GM12873 (cell line): ENCODE measurements around the gene EMC10.

Source experiments
- CTCF ChIP-seq: IDR thresholded peaks from 2 replicates; pipeline ENCODE4 v1.5.1; 2012; ENCODE audit warnings: low read depth, mild to moderate bottlenecking, moderate library complexity, low read length, control low read depth; ENCODE audit not compliant: insufficient read depth; ENCODE audit errors: missing control alignments

The EMC10 gene

DNA sequence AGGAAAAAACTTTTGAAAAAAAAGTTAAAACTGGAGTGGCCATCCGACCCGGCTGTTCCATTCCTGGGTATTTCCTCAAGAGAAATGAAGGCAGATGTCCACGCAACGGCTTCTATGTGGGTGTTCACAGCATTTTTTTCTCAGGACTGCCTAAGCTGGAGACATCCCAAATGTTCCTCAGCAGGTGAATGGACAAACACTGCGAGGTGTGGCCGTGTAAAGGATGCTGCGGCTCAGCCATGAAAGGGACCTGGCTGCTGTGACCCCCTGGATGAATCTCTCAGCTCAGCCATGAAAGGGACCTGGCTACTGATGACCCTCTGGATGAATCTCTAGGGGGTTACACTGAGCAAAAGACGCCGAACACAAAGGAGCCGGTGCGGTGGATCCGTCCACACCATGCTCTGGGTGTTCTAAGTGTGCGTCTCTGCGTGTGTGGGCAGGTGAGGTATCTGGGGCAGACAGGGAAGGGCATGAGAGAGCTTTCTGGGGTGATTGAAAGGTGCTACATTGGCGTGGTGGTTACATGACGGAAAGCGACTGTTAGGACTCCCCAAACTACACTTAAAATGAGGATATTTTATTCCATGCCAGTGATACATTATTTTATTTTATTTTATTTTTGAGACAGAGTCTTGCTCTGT, 44.6 kb downstream of the EMC10 start:
- TF ChIP-seq CTCF = no peak

GRCh38 chr19:50522881-50523280, 46.6 kb downstream of the EMC10 start:
- no peak for TF ChIP-seq CTCF

DNA sequence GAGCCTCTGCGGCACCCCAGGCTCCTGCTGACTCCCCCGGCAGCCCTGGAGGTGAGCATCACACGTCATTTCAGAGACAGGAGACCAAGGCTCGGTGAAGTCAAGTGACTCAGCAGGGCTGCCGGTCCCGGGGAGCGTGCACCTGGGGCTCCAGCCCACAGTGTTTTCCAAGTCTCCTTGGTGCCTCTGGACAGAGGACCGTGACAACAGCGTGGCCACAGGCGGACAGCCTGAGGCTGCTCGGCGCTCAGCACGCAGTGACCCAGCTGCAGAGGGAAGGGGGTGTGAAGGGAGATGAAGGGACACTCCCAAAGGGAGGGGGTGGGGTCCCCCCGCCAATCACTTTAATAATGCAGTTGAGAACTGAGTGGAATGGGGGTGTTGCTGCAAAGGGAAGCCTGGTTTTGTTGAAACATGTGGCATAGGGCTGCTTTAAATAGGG, 54.9 kb downstream of the EMC10 start:
- TF ChIP-seq CTCF = no peak

DNA sequence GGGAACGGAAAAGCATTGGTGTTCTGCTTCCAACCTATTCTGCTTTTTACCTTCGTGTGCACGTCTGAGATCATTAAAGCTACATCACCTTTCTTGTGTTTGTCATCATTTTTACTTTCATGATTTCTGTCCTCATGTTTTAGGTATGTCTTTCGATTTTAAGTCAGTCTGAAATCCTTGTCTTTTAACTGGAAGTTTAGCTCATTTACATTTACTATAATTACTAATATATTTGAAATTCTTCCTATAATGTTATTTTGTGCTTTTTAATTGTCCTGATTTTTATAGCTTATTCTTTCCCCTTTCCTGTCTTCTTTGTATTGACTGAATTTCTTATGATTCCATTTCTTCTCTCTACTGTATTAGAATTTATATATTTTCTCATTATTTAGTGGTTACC, 56.6 kb downstream of the EMC10 start:
- TF ChIP-seq CTCF = no peak

DNA sequence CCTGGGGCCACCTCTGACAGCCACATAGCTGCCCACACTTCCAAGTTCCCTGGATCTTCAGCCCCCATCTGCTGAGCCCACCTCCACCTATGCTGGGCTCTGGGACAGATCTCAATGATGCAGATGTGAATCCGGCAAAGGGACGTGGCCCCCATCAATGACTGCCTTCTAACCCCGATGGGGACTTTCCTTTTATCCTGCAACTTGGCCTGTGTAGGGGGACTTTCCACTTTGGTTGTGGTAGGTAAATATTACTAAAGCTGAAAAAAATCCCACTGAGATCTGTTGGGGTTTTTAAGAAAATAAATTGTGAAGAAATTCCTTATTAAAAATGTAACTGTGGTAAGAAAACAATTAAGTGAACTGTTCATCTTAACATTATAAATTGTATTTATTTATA, 58.2 kb downstream of the EMC10 start:
- TF ChIP-seq CTCF = no peak

- TF ChIP-seq CTCF = no peak
These were observed 59.4 kb downstream of the EMC10 start for GRCh38 chr19:50535672-50536187.

DNA sequence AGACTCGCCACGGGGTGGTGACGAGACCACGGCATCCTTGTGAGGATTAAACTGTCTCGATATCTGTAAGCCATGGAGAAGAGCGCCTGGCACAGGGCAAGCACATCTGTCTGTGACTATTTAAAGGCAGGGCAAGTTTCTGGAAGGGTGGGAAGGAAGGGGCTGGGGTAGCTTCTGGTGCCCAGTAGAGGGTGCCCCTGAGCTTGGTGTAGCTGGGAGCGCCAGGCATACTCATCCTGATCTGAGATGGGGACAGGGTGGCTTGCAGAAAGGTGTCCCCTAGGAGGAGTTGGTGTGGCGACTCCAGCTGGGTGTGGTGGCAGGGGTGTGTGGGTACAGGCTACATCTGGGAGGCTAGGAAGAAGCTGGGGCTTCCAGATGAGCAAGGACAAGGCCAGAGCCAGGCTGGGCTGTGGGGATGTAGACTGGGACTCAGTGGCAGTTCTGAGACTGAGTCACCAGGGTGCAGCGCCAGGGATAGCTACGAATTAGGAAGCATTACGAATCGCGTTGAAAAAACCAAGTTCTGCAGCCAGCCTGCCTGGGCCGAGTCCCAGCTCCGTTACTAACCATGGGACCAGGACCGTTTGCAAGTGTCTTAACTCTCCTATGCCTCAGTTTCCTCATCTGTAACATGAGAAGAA, 60.5 kb downstream of the EMC10 start:
- TF ChIP-seq CTCF = peak; percentile 10
